Measurements from ENCODE around the gene U2AF1L4.

U2AF1L4 gene

GRCh38 chr19:35739275-35740107 lies 5.7 kb downstream of the U2AF1L4 start:
- no peak; the same call in 2 of the 3 replicates for ATAC-seq
- TF ChIP-seq ZNF8 (CRISPR knock-in tag; IDR thresholded peaks at IDR 0.05) (no peak), ZFP30 (CRISPR knock-in tag; IDR thresholded peaks at IDR 0.05) (no peak), TCF4 (CRISPR knock-in tag; IDR thresholded peaks at IDR 0.05; ENCODE audit: borderline replicate concordance) (no peak), TSHZ2 (CRISPR knock-in tag; IDR thresholded peaks at IDR 0.05) (no peak), ZNF70 (CRISPR knock-in tag; IDR thresholded peaks at IDR 0.05) (no peak)

- TF ChIP-seq SNAI2 (CRISPR knock-in tag; IDR thresholded peaks at IDR 0.05) = no peak
- TF ChIP-seq ZNF565 (CRISPR knock-in tag; conservative IDR thresholded peaks at IDR 0.05; ENCODE audit: low read depth) = no peak
- no peak for TF ChIP-seq ZFP3 (CRISPR knock-in tag; IDR thresholded peaks at IDR 0.05)
- TF ChIP-seq CREB5 (CRISPR knock-in tag; IDR thresholded peaks at IDR 0.05; ENCODE audit: low read depth) = no peak
- TF ChIP-seq BACH2 (CRISPR knock-in tag; IDR thresholded peaks at IDR 0.05; ENCODE audit: borderline replicate concordance) = no peak
- TF ChIP-seq TSHZ2 (CRISPR knock-in tag; IDR thresholded peaks at IDR 0.05) = no peak
- no peak for TF ChIP-seq ARNTL (CRISPR knock-in tag; IDR thresholded peaks at IDR 0.05; ENCODE audit: borderline replicate concordance, low read depth)
- no peak for TF ChIP-seq GLIS3 (CRISPR knock-in tag; IDR thresholded peaks at IDR 0.05)
- ATAC-seq = no peak
Observed at GRCh38 chr19:35738887-35739229, 6.4 kb downstream of the U2AF1L4 start.

GRCh38 chr19:35738021-35738886 lies 7.0 kb downstream of the U2AF1L4 start:
- TF ChIP-seq CSDC2 (CRISPR knock-in tag; IDR thresholded peaks at IDR 0.05) = no peak
- TF ChIP-seq ISL1 (CRISPR knock-in tag; IDR thresholded peaks at IDR 0.05) = no peak
- no peak for TF ChIP-seq PATZ1 (CRISPR knock-in tag; IDR thresholded peaks at IDR 0.05; ENCODE audit: borderline replicate concordance)
- no peak for TF ChIP-seq TSHZ2 (CRISPR knock-in tag; IDR thresholded peaks at IDR 0.05)
- no peak for TF ChIP-seq TOX (CRISPR knock-in tag; IDR thresholded peaks at IDR 0.05; ENCODE audit: borderline replicate concordance)
- TF ChIP-seq GLIS3 (CRISPR knock-in tag; IDR thresholded peaks at IDR 0.05) = no peak
- TF ChIP-seq PPARA (CRISPR knock-in tag; IDR thresholded peaks at IDR 0.05; ENCODE audit: borderline replicate concordance) = no peak
- no peak for TF ChIP-seq ZC3H10 (CRISPR knock-in tag; IDR thresholded peaks at IDR 0.05)
- TF ChIP-seq ZNF8 (CRISPR knock-in tag; IDR thresholded peaks at IDR 0.05) = no peak
- no peak for TF ChIP-seq ARNTL (CRISPR knock-in tag; IDR thresholded peaks at IDR 0.05; ENCODE audit: borderline replicate concordance, low read depth)
- TF ChIP-seq BACH2 (CRISPR knock-in tag; IDR thresholded peaks at IDR 0.05; ENCODE audit: borderline replicate concordance) = no peak
- no peak for TF ChIP-seq ZFP30 (CRISPR knock-in tag; IDR thresholded peaks at IDR 0.05)
- no peak for TF ChIP-seq ZNF70 (CRISPR knock-in tag; IDR thresholded peaks at IDR 0.05)
- no peak for TF ChIP-seq OSR1 (CRISPR knock-in tag; IDR thresholded peaks at IDR 0.05)
- no peak for TF ChIP-seq TCF4 (CRISPR knock-in tag; IDR thresholded peaks at IDR 0.05; ENCODE audit: borderline replicate concordance)
- no peak for TF ChIP-seq ZNF565 (CRISPR knock-in tag; conservative IDR thresholded peaks at IDR 0.05; ENCODE audit: low read depth)
- no peak for ATAC-seq
